ENCODE data around the gene CRACR2A.

Gene CRACR2A

DNA sequence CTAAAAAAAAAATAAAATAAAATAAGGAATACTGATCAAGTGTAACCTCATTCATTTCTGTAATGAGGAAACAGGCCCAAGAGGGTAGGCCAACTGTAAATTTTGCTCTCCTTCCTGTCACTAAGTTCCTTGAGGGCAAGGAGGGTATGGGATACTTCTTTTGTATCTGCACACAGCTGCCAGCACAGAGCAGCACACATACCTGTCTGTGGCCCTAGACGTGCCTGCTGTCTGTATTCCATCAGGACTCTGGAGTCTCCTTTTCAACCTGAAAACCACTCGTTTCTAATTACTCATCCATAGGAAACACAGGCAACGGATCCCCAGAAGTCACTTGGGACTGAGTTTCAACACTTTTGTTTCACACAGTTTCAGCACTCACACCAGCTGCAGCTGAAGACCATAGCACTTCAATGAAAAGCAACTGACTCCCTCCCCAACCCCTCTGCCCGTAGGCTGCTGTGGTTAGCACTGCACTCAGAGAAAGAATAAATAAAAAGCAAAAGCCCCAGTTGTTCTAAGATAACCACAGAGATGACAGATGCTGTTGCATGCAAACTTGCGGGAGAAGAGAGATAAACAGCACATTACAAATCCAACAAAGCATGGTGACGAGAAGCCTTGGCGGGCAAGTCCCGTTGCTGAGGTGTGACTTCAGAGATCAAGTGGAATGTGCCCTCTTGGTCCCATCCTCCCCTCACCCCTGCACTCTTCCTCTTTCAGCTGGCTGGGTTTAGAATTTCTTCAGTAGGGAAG, 24.9 kb downstream of the CRACR2A start:
- H3K4me3 ChIP-seq (ENCODE audit: low read depth, low read length) = no peak overlapping the region
- peak; percentile 92 for DNase-seq (ENCODE audit: low read depth)

DNA sequence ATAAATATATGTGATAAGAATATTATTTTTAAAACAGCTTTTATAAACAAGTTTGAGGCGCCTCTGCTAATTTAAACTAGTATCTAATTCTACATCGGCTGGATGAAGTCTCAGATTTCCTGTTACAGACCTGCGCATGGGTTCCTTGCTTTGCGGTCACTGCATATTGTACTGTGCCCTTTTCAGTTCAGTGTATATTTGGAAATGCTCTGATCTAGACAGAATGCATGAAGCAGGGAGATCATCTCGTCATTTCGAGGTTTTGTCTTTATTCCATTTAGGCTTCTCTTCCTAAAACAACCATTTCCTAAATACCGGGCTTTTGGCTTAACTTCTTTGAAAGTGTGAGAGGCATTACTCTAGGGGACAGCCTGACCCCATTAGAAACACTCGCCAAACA, 25.6 kb downstream of the CRACR2A start:
- no peak overlapping the region for H3K4me3 ChIP-seq (ENCODE audit: low read depth, low read length)
- no peak for DNase-seq (ENCODE audit: low read depth)

DNA sequence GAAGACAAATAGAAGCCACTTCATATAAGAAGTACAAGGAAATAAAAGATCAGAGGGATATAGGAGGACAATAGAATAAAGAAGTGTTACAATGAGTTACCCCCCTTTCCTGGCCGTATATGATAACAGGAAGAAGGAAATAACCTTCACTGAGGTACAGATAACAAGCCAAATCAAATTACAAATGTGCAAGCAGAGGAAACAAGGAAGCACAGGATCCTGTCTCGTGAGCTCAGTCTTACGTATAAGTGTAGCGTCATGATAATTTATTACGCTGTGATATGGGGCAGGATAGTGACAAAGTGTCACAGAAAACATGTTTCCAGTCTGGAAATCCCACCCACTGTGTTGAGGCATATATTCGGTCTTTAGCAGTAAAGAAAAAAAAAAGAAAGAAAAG, 26.5 kb downstream of the CRACR2A start:
- H3K4me3 ChIP-seq (ENCODE audit: low read depth, low read length) = no peak overlapping the region
- no peak for DNase-seq (ENCODE audit: low read depth)

DNA sequence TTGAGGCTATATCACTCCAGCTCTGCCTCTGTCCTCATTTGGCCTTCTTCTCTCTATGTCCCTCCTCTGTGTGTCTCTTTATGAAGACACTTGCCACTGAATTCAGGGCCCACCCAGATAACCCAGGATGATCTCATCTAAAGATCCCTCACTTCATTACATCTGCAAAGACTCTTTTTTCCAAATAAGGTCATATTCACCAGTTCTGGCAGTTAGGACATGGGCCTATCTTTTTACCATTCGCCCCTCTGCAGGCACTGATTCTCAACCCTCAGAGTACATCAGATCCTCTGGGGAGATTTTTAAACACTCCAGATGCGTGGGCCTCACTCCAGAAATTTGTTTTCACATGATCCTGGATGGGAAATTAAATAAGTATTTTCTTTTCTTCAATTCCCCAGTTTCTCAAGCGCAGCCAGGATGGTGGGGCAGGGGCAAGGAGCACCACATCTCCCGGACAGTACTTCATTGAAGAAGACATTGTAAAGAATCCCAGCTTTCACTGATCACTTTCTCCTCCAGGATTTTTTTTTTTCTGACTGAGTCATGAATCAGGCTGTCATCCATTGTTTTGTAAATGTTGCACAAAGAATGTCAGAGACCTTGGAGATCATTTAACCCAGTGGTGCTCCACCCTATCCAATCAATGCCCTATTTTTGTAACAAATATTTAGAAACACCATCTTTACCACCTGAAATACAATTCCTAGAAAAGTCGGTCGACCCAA, 27.4 kb downstream of the CRACR2A start:
- no peak overlapping the region for H3K4me3 ChIP-seq (ENCODE audit: low read depth, low read length)
- no peak for DNase-seq (ENCODE audit: low read depth)

DNA sequence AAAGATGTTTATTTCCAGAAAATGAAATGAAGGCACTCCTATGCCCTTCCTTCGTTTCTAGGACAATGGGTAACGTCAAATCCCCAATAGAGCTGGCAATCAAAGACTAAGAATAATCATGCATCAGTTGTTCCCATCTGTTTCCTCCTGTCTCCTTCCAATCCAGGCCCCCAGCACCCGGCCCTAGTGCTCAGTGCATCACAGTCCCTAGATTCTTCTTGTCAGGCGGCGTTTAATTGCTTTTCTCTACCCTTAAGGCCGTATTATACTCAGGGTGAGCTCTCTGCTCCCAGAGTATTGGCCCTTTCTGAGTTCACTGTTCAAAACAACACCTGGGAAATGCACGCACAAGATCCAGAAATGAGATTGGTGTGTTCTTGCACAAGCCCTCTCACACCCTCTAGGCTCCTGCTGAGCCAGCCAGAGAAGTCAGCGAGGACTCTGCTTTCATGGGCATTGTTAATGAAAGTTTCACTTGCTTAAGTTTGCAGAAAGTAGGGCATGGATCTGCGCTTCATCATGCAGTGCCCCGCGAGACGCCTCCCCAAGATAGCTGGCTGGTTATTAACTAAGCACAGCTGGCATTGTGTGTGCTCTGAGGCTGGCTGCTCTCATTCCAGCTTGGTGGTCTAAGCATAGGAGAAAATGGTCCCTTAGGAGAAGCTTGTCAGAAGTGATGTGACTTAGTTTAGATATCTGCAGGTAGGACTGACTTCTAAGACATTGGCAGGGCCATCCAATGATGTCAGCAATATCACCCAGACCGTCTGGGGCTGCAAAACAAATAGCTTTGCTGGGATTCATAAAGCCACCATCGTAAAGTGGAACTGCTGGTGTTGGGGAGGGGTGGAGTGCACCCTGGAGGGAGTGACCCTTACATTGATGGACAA, 28.7 kb downstream of the CRACR2A start:
- no peak for DNase-seq (ENCODE audit: low read depth)
- no peak overlapping the region for H3K4me3 ChIP-seq (ENCODE audit: low read depth, low read length)

DNA sequence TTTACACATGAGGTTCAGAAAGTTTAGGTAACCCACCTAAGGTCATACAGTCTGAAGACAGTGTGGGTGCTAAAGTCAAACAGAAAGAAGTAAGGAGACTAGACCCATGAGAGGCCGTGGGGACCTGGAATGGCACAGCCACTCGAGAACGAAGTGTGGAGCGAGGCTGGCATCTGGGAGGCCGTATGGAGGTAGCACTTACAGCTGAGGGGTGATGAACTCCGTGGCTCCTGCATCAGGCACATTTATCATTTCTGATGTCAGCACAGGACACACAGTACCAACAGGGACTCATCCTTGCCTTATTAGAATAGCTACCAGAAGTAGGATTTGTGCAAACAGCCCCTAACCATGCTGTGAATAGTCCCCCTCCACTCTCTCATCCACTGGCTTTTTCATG, 30.5 kb downstream of the CRACR2A start:
- DNase-seq (ENCODE audit: low read depth) = no peak
- no peak overlapping the region for H3K4me3 ChIP-seq (ENCODE audit: low read depth, low read length)

DNA sequence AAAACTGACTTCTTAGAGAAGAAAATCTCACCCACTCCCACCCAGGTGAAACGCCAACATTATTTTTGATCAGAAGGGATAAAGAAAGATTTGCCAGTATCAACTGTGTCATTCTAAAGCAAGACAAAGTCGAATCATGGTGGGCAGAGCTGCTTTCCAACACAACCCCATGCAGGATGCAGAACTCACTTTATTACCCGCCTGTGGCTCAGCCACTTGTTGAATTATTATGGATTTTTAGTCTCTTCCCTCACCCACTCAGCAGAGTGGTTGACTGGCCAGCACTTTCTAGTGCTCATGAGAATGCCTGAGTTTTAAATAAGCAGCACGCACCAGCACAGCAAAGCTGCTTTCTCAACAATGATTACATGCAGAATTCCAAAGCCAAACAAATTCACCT, 32.1 kb downstream of the CRACR2A start:
- DNase-seq (ENCODE audit: low read depth) = no peak
- no peak overlapping the region for H3K4me3 ChIP-seq (ENCODE audit: low read depth, low read length)

DNA sequence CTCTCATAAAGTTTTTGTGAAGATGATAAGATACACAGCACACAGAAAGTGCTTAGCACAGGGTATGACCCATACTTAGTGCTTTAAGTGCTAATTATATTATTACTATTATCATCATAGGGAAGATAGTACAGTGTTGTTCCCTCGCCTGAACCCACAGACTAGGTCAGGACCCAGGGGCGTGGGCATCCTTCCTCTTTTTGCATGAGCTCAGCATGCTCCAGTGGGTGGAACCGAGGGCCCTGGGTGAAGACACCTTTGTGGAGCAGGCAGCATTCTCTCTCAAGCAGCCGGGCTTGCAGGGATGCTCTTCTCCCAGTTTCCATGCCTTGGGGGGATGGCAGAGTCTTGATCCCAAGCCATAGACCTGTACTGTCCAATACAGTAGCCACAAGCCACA, 34.8 kb downstream of the CRACR2A start:
- no peak for DNase-seq (ENCODE audit: low read depth)
- no peak overlapping the region for H3K4me3 ChIP-seq (ENCODE audit: low read depth, low read length)

DNA sequence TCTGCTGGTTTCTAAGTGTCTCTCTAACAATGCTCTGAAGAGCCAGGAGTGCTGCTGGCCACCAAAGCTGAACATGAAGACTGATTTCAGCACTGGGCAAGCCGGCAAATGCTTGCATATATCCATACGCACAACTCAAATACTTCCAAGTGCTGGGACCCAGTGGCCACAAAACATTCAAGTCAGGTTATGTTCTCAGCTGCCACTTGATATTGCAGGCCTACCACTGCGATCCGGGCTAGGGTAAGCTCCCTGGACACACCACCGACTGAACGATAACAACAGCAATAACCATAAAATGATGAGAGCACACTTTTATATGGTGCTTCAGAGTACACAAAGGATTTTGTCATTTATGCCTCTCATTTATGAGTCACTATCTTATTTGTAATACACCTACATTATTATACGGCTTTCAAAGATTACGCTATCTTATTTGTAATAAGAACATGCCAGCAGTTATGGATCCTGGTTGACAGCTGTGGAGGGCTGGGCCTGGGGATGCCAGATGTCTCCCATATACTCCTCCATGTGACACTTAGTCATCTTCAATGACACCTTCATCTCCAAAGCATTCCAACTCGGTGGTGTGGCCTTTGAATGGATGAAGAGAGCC, 35.5 kb downstream of the CRACR2A start:
- H3K4me3 ChIP-seq (ENCODE audit: low read depth, low read length) = no peak overlapping the region
- DNase-seq (ENCODE audit: low read depth) = no peak

DNA sequence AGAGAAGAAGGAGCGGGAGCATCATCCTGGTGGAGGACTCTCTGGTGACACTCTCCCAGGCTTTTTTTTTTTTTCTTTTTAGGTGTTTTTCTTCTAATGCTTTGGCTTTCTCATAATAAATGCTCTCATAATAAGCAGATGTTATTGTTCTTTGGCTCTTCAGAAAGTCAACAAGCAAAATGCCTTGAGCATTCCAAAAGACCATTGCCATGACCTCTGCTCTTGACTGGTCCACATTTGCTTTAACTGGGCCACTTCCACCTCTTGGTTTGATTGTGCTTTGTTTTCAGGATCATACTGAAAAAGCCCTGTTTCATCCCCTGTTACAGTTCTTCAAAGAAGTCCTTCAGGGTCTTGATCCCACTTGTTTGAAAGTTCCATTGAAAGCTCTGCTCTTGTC, 36.9 kb downstream of the CRACR2A start:
- DNase-seq (ENCODE audit: low read depth) = no peak
- no peak overlapping the region for H3K4me3 ChIP-seq (ENCODE audit: low read depth, low read length)

DNA sequence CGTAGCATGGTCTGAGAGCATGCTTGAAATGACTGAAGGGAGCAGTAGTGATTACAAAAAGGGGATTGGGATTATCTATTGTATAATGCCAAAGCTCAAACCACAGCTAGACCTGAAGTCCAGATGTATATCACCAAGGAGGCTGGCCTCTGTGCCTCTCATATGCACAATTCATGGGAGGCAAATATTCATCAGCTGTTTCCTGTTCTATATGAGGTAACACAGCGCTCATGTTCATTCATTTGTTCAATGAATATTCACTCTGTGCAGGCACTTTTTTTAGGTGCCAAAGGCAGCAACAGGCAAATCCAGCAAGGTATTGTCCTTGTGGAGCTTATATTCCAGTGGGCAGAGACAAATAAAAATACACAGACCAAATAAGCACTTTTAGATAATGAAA, 39.0 kb downstream of the CRACR2A start:
- DNase-seq (ENCODE audit: low read depth) = no peak

DNA sequence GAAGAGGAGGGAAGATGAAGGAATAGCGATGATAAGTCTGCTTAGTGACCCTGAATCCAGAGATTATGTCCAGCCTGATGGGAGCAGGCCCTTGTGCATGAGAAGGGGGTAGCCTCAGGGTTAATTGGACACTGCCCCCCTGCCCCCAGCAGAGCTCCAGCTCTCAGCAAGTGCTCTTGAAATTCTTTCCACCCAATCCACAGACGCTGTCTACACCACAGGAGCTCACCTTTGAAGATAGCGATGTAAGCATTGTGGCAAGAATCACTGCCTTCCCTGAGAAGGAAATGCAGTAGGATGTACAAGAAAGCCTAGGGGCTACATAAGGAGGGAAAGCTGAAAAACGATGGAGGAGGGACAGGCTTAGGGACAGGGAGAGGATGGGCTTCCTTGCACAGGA, 39.4 kb downstream of the CRACR2A start:
- no peak overlapping the region for H3K4me3 ChIP-seq (ENCODE audit: low read depth, low read length)
- no peak for DNase-seq (ENCODE audit: low read depth)

More for the DNA sequence above, 39.0 kb downstream of the CRACR2A start:
- H3K4me3 ChIP-seq (ENCODE audit: low read depth, low read length) = no peak overlapping the region

DNA sequence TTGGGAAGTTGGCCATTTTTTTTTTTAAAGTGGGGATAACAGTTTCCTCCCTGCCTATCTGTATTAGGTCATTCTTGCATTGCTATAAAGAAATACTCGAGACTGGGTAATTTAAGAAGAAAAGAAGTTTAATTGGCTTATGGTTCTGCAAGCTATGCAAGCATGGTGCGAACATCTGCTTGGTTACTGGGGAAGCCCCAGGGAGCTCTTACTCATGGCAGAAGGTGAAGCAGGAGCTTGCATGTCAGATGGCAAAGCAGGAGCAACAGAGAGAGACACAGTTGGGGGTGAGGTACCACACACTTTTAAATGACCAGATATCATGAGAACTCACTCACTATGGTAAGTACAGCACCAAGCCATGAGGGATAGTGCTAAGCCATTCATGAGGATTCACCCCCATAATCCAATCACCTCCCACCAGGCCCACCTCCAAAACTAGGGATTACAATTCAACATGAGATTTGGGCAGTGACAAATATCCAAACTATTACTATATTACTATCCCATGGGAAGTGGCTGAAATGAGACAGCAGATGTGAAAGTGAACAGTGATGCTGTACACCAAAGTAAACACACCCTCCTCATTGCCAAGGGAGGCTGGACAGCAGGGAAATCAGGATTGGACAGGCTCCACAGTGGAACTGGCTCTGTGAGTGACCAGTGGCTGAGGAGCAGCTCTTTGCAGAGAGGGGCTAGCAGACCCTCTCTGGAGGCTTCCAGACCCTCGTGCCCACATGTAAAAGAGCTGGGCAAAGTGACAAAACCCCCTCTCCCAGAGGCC, 40.5 kb downstream of the CRACR2A start:
- no peak for DNase-seq (ENCODE audit: low read depth)
- no peak overlapping the region for H3K4me3 ChIP-seq (ENCODE audit: low read depth, low read length)

DNA sequence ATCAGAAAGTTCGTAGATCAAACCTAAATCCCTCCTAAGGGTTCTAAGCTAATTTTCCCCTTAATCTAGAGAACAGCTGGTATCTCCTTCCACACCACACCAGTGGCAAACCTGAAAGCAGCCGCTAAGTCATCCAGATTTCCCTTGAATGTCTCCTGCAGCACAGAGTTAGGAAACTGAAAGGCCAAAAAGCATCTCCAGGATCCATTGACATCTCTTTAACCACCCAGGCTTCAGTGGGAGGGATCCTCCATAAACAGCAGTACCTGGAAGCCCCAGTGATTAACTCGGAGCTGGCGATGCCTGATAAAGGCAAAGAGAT, 47.6 kb downstream of the CRACR2A start:
- H3K4me3 ChIP-seq (ENCODE audit: low read depth, low read length) = no peak overlapping the region
- DNase-seq (ENCODE audit: low read depth) = no peak

DNA sequence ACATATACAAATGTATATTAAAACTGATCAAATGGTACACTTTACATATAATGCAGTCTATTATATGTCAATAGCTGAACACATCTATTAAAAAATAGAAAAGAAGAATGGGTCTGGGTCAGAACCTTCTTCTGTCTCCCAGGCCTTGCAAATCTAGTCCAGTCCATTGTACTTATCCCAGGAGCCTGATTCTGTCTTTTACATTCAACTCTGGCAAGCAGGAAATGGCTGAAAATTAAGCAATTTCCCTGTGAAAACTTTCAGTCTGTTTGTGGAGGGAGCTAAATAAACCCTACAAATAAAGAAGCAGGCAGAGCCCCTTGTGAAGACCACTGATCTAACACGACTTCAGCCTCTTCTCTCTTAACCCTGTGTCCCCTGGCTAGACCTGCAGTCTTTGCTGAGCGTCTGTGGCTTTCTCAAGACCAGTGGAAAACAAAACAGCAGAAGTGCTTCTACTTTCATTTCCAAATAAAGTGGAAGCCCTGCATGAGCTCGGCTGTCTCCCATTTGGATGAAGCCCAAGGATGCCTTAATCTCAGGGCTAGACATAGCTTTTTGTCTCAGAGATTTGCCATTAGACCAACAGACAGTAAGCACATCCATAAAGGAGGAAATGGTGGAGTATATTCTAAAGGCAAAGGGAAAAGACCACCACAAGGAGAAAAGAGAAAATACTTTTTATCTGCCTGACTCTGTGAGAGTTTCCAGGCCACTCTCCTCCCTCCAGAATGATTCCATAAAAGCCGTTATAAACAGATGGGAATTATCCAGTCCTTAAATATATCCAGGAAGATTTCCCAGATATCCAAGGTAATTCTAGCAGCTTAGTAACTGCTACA, 48.2 kb downstream of the CRACR2A start:
- no peak overlapping the region for H3K4me3 ChIP-seq (ENCODE audit: low read depth, low read length)

DNA sequence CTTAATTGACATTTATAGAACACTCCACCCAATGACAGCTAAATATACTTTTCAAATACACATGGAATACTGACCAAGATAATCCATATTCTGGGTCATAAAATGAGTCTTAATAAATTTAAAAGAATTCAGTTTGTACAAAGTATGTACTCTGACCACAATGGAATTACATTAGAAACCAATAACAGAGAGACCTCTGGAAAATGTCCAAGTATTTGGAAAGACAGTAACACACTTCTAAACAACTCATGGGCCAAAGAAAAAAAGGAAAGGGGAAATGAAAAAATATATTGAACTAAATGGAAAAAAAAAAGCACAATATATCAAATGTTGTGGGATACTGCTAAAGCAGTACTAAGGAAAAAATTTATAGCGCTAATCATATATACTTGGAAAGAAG, 52.0 kb downstream of the CRACR2A start:
- no peak overlapping the region for H3K4me3 ChIP-seq (ENCODE audit: low read depth, low read length)
- DNase-seq (ENCODE audit: low read depth) = no peak

More for the DNA sequence above, 48.2 kb downstream of the CRACR2A start:
- DNase-seq (ENCODE audit: low read depth) = no peak

DNA sequence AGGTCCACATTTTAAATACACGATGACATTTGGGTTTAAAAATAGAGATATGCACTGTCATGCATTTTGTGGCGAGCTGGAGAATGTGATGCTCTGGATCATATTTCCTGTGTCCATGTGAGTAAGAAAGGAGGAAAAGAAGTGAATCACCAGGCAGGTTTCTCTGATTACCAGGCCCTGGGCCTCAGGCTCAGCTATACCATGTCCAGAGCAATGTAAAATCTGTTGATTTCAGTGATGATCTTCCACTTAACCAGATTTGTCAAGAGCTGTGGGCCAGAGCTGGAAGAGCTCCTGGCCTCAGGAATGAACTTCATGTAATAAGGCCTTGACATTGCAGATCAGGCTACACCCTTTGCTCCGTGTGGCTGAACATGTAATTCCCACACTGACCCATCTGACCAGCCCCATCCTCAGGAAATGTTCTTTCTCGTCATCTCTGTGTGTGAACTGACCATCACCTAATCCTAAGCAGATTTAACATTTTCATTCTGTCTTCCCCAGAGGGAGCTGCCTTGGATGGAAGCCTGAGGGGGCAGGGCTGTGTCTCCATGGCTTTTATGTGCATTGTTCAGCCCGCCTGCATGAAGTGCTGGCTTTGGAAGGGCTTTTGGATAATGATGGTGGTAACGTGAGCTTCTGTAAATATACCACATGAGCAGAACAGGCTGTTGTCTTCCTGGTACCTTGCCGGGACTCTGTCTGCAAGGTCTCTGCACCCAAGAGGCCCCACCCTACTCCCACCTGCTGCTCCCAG, 54.5 kb downstream of the CRACR2A start:
- peak; percentile 89 for DNase-seq (ENCODE audit: low read depth)
- H3K4me3 ChIP-seq (ENCODE audit: low read depth, low read length) = no peak overlapping the region

Data from skeletal muscle cell (primary cell).